RWPE2 (cell line): ENCODE data around the gene ZNF492.

Source experiments
- ATAC-seq: fragments of 200-7000 bp; cut with Tn5 transposase; 3 replicates; pipeline ENCODE4 v1.9.1; 2021; ENCODE audit warnings: low read depth
- DNase-seq: peaks from one replicate; pipeline ENCODE4 v3.0.0-alpha.2; 2020; ENCODE audit warnings: low spot score
- H3K27ac ChIP-seq: fragments of 450-650 bp; 2 replicates; pipeline ENCODE4 v1.5.1; 2017; ENCODE audit warnings: mild to moderate bottlenecking; ENCODE audit not compliant: poor library complexity, severe bottlenecking
- H3K27me3 ChIP-seq: fragments of 250-450 bp; sonication (Bioruptor Pico); 2 replicates; pipeline ENCODE4 v1.5.1; 2021; ENCODE audit warnings: mild to moderate bottlenecking, moderate library complexity; ENCODE audit not compliant: insufficient read depth, poor library complexity, severe bottlenecking
- H3K36me3 ChIP-seq: fragments of 250-450 bp; sonication (Bioruptor Pico); 2 replicates; pipeline ENCODE4 v1.5.1; 2020; ENCODE audit warnings: low read depth, mild to moderate bottlenecking, moderate library complexity
- H3K4me1 ChIP-seq: fragments of 250-450 bp; sonication (Bioruptor Pico); 2 replicates; pipeline ENCODE4 v1.5.1; 2021; ENCODE audit warnings: mild to moderate bottlenecking, moderate library complexity; ENCODE audit not compliant: insufficient read depth, poor library complexity, severe bottlenecking
- H3K4me3 ChIP-seq: fragments of 250-450 bp; sonication (Bioruptor Pico); 2 replicates; pipeline ENCODE4 v1.5.1; 2021; ENCODE audit warnings: mild to moderate bottlenecking, moderate library complexity; ENCODE audit not compliant: severe bottlenecking
- H3K9me3 ChIP-seq: fragments of 250-450 bp; sonication (Bioruptor Pico); 2 replicates; pipeline ENCODE4 v1.5.1; 2021; ENCODE audit warnings: mild to moderate bottlenecking, moderate library complexity; ENCODE audit not compliant: severe bottlenecking
- TF ChIP-seq, protein P1 (sequence below): fragments of 450-650 bp; IDR thresholded peaks from one replicate; pipeline ENCODE4 v1.5.1; 2017; ENCODE audit warnings: mild to moderate bottlenecking, moderate library complexity; ENCODE audit not compliant: poor library complexity, severe bottlenecking

The ZNF492 gene

DNA sequence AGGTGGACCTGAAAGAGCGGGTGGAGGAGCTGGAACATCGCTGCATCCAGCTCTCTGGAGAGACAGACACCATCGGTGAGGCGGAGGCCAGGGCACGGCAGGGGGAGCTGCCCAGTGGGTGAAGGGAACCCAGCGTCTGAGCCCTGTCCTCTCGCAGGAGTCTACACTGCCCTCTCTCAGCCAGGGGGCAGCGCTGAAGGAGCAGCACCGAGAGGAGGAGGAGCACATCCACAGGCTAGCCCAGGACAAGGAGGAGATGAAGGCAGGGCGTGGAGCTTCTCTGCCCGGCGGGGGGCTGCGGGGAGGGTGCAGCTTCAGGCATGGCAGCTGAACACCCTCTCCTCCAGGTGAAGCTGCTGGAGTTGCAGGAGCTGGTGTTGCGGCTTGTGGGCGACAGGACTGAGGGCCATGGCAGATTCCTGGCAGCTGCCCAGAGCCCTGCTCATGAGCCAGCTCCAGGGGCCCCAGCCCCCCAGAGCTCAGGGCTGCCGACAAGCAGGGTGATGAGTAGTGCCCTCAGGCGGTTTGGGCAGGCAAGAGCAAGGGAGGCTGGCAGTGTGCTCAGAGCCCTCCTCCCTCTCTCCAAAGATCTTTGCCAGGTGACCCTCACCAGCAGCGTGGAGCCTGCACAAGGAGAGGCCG, 31.4 kb upstream of the ZNF492 start:
- Histone ChIP-seq H3K4me1 (no peaks in the 10 kb centered on the region), H3K4me3 (no peak overlapping the region), H3K27me3 (no peaks in the 10 kb centered on the region), H3K27ac (no peak overlapping the region), H3K9me3 (peaks cover 4% of the 10 kb centered on the region), H3K36me3 (no peaks in the 10 kb centered on the region)
- DNase-seq (no peak), ATAC-seq (no peak)
- TF ChIP-seq, protein P1, sequence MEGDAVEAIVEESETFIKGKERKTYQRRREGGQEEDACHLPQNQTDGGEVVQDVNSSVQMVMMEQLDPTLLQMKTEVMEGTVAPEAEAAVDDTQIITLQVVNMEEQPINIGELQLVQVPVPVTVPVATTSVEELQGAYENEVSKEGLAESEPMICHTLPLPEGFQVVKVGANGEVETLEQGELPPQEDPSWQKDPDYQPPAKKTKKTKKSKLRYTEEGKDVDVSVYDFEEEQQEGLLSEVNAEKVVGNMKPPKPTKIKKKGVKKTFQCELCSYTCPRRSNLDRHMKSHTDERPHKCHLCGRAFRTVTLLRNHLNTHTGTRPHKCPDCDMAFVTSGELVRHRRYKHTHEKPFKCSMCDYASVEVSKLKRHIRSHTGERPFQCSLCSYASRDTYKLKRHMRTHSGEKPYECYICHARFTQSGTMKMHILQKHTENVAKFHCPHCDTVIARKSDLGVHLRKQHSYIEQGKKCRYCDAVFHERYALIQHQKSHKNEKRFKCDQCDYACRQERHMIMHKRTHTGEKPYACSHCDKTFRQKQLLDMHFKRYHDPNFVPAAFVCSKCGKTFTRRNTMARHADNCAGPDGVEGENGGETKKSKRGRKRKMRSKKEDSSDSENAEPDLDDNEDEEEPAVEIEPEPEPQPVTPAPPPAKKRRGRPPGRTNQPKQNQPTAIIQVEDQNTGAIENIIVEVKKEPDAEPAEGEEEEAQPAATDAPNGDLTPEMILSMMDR: no peak

GRCh38 chr19:22603518-22604440, 30.3 kb upstream of the ZNF492 start:
- no peaks in the 10 kb centered on the region for H3K4me1 ChIP-seq
- H3K4me3 ChIP-seq: no peak overlapping the region
- no peaks in the 10 kb centered on the region for H3K36me3 ChIP-seq
- TF ChIP-seq, protein P1: no peak
- no peak overlapping the region for H3K27ac ChIP-seq
- H3K27me3 ChIP-seq: no peaks in the 10 kb centered on the region
- DNase-seq (no peak), ATAC-seq (no peak)
- H3K9me3 ChIP-seq: peaks cover 5% of the 10 kb centered on the region

- TF ChIP-seq, protein P1: no peak
- Histone ChIP-seq H3K4me1 (no peaks in the 10 kb centered on the region), H3K9me3 (peaks cover 8% of the 10 kb centered on the region), H3K36me3 (no peaks in the 10 kb centered on the region), H3K27ac (no peak overlapping the region), H3K27me3 (no peaks in the 10 kb centered on the region), H3K4me3 (no peak overlapping the region)
- ATAC-seq: no peak
- no peak for DNase-seq
Measured at GRCh38 chr19:22604571-22605274, 29.4 kb upstream of the ZNF492 start.

- H3K9me3 ChIP-seq: peaks cover 8% of the 10 kb centered on the region
Measured at GRCh38 chr19:22605275-22606211, 28.6 kb upstream of the ZNF492 start.

More at GRCh38 chr19:22605275-22606211, 28.6 kb upstream of the ZNF492 start:
- no peaks in the 10 kb centered on the region for H3K36me3 ChIP-seq
- DNase-seq: no peak
- TF ChIP-seq, protein P1: no peak
- H3K4me3 ChIP-seq: no peak overlapping the region
- no peak for ATAC-seq
- H3K27me3 ChIP-seq: no peaks in the 10 kb centered on the region
- no peak overlapping the region for H3K27ac ChIP-seq
- no peaks in the 10 kb centered on the region for H3K4me1 ChIP-seq
